NCI-H510A (cell line): Measurements from ENCODE around the gene INPP5E.
A peak's percentile ranks its signal among the peaks of the same experiment; 100 is the strongest.

Experiments used
- DNase-seq: peaks from one replicate; lab custom pipeline; 2025; lab: John Stamatoyannopoulos, UW

The INPP5E gene

GRCh38 chr9:136439481-136440408 lies at the start of gene INPP5E:
TSS of gene INPP5E (minus strand) at chr9:136439845. CDS start at chr9:136439419, 426 bp downstream.
- DNase-seq: peak; percentile 42

GRCh38 chr9:136488247-136489214 lies 48.9 kb upstream of the INPP5E start:
- DNase-seq: no peak

GRCh38 chr9:136487672-136488071 lies 48.0 kb upstream of the INPP5E start:
- no peak for DNase-seq

GRCh38 chr9:136486823-136487620 lies 47.4 kb upstream of the INPP5E start:
- DNase-seq: no peak

- no peak for DNase-seq
Observed at GRCh38 chr9:136486131-136486530, 46.5 kb upstream of the INPP5E start.

- peak; percentile 31 for DNase-seq
Observed at GRCh38 chr9:136485049-136486045, 45.7 kb upstream of the INPP5E start.

- no peak for DNase-seq
Observed at GRCh38 chr9:136484153-136485048, 44.8 kb upstream of the INPP5E start.

- peak; percentile 64 for DNase-seq
Observed at GRCh38 chr9:136483589-136484152, 44.0 kb upstream of the INPP5E start.

GRCh38 chr9:136482793-136483588 lies 43.3 kb upstream of the INPP5E start, which contains the start of gene SEC16A:
TSS of gene SEC16A (minus strand) at chr9:136483040. CDS start at chr9:136477615, 5,425 bp downstream.
- DNase-seq: peak; percentile 97

GRCh38 chr9:136482046-136482792 lies 42.6 kb upstream of the INPP5E start:
- DNase-seq: no peak

GRCh38 chr9:136481558-136481957 lies 41.9 kb upstream of the INPP5E start:
- DNase-seq: no peak

GRCh38 chr9:136476369-136477150 lies 36.9 kb upstream of the INPP5E start:
- no peak for DNase-seq

GRCh38 chr9:136474974-136475865 lies 35.6 kb upstream of the INPP5E start:
- DNase-seq: no peak

- no peak for DNase-seq
Observed at GRCh38 chr9:136474021-136474640, 34.5 kb upstream of the INPP5E start.

- DNase-seq: no peak
Observed at GRCh38 chr9:136473354-136473721, 33.7 kb upstream of the INPP5E start.
